HG03139 (cell line): Measurements from ENCODE around the gene APOL2.
"Not testable (repeated sequence)": the region's sequence is repeated elsewhere in the genome, so short reads cannot be mapped to it uniquely, and the experiment has no call there.

ENCODE experiments used
- ATAC-seq: cut with Tn5 transposase; IDR thresholded peaks from one replicate; pipeline ENCODE4 v1.9.1; 2021; ENCODE audit not compliant: unreplicated experiment

The APOL2 gene, protein sequence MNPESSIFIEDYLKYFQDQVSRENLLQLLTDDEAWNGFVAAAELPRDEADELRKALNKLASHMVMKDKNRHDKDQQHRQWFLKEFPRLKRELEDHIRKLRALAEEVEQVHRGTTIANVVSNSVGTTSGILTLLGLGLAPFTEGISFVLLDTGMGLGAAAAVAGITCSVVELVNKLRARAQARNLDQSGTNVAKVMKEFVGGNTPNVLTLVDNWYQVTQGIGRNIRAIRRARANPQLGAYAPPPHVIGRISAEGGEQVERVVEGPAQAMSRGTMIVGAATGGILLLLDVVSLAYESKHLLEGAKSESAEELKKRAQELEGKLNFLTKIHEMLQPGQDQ

DNA sequence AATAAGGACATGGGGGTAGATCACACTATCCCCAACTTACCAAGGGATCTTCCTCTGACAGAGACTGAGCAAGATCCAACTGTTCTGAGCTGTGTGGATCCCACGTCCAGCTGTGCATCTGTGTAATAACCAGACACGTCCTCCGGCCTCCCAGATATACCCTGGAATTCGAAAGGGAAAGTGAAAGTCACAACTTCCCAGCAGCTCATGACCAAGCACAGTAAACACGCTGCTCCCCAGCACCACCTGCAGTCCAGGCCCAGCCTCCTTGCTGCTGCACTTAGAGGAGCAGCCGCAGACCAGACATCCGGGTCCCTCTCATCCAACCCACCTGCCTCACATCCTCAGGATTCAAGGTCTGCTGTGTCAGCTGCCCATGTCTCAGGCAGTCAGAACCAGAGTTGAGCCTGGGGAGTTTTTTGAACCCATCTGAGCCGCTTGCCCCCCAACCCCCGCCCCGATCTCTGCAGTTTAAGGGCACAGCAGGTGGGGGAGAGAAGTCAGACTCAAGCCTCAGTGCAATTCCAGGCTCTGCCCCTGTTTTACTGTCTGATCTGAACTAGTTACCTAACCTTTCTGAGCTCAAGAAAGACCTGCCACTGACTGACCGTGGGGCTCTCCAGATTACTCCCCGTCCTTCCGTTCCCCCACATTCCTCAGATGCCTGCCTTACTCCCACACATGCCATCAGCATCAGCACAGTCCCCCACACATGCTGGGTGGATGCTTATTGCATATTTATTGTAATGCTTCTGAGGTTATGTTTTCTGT, at the start of gene APOL2:
Gene APOL2, minus strand, starts transcription at position 127 of the 771 bp plus-strand sequence. CDS start 6,365 bp downstream, outside the sequence.
- peak; percentile 85 for ATAC-seq

DNA sequence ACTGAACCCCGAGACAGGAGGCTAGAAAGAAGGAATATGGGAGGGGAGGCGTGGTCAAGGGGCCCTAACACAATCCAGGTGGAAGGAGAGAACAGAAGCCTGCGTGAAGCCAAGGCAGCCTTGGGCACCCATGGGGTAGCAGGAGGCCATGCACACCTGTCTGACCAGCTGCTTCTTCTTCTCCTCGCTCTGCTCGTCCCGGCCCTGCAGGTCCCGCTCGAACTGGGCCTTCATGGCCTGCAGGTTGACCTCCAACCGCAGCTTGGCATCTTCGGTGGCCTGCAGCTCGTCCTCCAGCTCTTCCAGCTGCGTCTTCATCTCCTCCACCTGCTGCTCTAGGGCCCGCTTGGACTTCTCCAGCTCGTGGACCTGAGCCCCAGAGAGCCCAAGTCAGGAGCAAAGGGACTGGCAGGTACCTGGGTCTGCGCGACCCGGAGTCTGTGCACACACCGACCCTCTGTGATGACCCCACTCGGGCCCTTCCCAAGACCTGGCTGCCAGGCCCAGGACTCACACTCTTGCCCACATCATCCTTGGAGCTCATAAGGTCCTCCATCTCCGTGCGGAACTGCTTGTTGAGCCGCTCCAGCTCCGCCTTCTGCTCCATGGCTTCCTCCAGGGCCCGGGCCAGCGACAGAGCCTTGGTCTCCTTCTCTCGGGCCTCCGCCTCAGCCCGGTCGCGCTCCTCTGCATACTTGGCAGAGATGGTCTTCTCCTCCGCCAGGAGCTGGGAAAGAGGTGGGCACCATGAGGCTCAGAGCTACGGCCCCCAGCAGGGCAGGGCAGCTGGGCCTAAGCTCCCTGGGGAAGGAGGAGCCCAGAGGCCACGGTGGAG, 49.5 kb upstream of the APOL2 start:
- no peak for ATAC-seq

DNA sequence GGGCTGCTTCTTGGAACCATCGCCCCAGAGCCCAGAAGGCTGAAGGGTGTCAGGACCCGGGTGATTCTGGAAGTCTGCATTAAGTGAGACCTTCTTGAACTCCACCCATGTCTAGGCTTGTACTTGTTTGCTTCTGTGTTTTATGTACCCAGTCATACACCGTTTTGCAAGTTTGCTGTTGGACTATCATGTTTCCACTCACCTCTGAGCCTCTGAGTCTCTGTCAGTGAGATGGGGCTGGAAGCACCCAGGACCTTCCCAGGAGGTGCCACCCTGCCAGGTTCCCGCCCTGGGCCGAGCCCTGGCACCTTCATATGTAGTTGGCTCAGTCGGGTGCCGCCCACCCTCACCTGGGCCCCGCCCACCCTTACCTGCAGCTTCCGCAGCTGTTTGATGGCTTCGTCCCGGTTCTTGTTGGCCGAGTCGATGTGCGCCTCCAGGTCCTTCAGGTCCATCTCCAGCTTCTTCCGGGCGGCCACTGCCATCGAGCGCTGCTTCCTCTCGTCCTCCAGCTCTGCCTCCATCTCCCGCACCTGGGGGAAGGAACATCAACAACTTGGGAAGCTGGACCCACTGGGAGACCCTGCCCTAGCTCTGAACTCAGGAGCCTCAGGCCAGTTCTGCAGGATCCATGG, 48.7 kb upstream of the APOL2 start:
- ATAC-seq, result no peak

DNA sequence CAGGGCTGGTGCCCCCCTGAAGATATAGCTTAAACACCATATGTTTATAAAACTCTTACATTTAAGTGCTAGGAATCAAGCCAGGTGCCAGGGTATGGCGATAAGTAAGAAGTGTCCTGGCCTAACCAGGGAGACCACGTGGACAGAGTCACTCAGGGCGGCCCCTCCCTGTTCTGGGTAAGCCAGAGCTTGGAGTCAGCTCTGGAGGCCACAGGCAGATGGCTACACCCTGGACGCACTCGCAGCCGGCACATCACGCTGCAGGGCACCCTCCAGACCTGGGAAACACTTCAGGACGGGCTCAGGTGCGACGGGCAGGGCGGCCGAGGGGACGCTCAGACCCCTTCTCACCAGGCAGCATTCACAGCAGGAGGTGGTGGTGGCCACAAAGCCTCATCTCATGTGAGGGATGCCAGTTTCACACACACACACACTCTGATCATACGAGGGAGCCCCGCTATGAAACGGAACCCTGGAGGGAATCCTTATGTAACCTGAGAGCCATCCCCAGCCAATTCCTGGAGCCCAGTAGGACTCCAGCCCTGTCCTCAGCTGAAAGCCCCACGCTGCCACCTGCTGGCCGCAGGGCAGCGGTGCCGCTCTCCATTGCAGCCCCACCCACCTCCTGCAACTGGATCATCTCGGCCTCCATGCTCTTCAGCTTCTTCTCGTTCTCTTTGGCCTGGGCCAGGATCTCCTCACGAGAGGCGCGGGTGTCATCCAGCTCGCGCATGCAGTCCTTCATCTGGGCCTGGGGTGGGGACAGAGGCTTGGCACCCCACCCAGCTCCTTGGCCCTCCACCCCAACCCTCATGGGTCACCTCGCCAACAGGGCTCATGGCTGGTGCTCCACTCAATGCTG, 47.0 kb upstream of the APOL2 start:
- ATAC-seq, result no peak

DNA sequence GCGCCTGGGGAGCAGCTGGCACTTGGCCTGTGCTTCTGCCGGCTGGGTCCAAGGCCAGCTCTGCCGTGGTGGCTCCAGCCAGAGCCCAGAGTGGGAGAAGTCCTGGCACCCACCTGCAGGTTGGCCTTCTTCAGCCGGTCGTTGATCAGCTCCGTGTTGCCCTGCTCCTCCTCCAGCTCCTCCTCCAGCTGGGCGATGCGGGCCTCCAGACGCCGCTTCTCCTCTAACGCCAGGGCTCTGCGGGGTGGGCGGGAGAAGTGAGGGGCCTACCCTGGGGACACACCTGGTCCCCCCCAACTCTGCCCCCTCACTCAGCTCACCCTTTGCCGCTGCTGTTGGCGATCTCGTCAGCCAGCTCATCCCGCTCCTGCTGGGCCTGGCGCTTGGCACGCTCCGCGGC, 46.2 kb upstream of the APOL2 start:
- no peak for ATAC-seq

DNA sequence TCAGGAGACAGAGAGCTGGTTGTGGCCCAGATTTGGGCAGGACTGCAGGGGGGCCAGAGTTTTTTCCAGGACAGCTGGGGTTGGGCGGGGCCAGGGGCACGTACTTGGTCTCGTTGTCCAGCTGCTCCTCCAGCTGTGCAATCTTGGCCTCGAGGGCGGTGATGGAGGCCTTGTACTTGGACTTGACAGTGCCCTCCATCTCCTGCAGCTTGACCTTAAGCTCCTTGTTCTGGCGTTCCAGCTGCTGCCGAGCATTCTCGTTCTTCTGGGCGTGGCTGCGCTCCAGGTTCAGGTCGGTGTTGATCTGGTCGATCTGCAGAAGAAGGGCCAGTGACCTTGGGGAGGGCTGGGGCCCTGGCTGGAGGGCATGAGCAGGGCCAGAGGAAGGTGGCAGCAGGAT, 45.7 kb upstream of the APOL2 start:
- ATAC-seq, result no peak

DNA sequence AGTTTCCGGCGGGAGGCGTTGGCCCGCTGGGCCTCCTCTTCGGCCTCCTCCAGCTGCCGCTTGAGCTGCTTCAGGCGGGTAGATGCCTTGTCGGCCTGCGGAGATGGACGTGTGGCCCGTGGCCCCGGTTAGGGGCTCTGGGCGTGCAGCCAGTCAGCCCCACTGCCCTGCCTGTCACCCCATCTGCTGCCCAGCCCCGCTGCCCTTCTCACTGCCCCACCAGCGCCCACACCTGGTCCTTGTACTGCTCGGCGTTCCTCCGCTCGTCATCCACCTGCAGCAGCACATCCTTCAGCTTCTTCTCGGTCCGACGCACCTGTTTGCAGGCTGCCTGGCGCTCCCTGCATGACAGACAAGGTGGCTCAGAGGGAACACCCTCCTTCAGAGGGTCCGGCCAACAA, 44.8 kb upstream of the APOL2 start:
- no peak for ATAC-seq

DNA sequence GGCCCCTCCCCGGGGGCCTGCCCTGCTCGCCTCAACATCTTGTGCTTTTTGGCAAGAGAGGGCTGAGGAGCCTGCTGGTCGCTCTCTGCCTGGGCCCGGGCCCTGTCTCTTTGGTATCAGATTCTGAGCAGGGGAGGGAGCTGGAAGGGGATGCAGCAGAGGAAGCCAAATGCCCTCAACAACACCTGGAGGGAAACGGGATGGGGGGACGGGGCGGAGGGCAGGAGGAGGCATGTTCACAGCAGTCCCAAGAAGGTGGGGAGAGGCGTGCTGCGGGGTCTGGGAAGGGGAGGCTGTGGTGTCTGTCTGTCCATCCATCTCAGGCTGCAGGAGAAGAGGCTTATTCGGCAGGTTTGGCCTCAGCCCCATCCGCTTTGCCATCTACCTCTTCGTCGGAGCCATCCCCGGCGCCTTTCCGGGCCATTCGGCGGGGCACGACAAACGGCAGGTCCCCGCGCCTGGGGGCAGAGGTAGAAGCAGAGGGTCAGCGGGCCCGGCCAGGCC, 43.1 kb upstream of the APOL2 start:
- no peak for ATAC-seq

DNA sequence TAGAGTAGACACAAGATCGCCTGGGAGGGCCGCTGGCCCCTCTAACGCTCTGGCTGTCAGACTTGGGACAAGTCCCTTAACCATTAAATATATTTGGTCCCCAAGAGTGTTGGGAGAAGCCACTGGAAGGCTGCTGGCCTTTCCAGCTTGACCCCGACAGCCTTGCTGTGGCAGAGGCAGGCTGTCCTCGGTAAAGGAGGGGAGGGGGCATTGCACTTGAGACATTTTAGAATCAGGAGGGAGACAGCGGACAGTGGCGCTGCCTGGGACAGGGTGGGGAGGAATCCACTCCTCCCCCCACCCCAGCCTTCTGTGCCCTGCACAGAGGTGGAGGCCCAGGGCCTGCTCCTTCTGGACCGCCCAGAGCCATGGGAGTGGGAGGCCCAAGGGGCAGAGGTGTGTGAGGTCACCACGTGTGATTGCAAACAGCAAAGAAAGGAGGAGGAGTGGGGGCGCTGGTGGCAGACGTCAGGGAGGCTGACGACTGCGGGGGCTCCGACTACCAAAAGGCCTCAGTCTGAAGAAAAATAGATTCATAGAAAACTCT, 42.5 kb upstream of the APOL2 start:
- no peak for ATAC-seq

DNA sequence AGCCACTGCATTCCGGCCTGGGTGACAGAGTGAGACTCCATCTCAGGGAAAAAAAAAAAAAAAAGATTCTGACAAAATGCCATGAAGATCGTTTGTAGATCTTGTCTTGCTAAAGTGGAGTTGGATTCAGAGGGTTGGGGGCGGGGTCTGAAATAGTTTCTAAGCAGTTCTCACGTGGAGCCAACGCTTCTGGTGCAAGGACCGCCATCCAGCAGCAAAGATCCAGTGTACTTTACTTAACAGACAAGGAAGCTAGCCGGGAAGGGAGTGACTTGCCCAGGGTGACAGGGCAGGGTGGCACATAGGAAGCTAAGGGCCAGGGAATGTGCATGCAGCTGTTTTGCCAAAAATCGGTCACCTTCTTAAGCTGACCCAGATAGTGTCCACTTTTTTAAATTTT, 41.1 kb upstream of the APOL2 start:
- ATAC-seq, result no peak

DNA sequence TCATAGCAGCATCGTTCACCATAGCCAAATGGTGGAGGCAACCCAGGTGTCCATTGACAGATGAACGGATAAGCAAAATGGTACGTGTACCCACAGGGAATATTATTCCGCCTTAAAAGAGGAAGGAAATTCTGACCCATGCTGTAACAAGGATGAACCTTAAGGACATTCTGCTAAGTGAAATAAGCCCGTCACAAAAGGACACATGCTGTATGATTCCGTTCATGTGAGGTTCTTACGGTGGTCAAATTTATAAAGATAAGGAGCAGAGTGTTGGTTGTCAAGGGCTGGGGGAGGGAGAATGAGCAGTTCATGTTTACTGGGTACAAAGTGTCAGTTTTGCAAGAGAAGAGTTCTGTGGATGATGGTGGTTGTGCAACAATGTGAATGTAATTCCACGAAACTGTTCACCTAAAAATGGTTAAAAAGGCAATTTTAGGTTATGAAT, 39.9 kb upstream of the APOL2 start:
- ATAC-seq, result no peak

DNA sequence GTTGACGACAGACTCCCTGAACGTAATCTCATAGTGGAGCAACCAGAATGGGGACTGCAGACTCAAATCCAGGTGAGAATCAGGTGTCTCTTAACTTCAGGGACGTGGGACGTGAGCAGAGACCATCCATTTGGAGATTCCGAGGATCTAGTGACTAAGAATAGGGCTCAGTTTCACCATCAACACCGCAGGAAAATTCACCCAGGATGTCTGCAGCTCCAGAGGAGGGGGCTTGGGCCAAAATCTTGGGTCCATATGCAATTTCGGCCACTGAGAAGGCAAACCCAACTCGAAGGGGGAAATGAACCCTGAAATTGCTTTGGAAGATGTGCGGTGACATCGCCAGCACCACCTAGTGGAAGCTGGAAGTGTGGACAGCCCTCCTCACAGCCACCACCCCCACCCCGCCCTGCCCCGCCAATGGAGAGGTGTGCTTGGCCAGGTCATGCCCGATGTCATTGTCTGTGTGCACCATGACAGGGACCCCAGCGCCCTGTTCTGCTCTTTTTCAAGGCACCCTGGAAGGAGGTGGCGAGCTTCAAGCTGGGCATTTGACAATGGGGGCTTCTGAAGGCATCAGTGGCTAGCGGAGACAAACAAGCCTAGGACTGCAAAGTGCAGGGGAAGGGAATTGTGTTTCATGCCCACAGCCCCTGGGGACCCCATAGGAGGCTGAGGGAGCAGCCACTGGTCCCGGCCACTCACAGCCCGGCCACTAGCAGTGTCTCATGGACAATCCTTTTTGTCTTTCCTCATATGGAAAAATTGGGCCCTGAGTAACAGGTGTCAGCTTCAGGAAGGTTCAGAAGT, 38.4 kb upstream of the APOL2 start:
- ATAC-seq, result no peak

DNA sequence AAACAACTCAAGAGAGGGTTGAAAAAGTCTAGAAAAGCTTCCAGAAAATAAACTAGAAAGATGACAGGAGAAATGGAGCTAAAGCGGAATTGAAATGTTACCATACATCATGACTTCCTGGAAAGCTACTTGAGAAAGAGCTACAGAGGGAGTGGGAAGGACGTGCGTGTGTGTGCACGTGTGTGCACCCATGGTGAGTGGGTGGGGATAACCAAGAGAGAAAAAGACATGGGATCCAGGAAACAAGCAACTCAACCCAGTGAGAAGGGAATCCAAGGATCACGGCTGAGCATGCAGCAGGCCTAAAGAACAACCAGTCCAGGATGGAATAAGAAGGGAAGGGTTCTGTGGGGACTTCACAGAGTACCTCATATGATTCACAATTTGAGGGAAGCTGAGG, 35.2 kb upstream of the APOL2 start:
- no peak for ATAC-seq

DNA sequence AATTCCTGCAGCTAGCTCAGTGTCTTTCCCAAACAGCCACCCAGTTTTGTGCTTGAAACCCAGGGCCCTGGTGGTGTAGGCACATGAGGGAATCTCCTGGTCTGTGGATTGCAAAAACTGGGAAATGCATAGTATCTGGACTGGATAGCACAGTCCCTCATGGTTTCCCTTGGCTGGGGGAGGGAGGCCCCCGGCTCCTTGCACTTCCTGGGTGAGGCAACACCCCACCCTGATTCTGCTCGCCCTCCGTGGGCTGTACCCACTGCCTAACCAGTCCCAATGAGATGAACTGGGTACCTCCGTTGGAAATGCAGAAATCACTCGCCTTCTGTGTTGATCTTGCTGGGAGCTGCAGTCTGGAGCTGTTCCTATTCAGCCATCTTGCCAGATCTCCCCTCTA, 32.6 kb upstream of the APOL2 start:
- not testable (repeated sequence) for ATAC-seq

DNA sequence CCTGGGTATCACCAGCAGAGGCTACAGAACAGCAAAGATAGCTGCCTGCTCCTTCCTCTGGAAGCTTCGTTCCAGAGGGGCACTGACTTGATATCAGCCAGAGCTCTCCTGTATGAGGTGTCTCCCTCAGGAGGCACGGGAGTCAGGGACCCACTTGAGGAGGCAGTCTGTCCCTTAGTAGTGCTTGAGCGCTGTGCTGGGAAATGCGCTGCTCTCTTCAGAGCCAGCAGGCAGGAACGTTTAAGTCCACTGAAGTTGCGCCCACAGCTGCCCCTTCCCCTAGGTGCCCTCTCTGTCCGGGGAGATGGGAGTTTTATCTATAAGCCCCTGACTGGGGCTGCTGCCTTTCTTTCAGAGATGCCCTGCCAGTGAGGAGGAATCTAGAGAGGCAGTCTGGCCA, 31.9 kb upstream of the APOL2 start:
- ATAC-seq, result not testable (repeated sequence)

DNA sequence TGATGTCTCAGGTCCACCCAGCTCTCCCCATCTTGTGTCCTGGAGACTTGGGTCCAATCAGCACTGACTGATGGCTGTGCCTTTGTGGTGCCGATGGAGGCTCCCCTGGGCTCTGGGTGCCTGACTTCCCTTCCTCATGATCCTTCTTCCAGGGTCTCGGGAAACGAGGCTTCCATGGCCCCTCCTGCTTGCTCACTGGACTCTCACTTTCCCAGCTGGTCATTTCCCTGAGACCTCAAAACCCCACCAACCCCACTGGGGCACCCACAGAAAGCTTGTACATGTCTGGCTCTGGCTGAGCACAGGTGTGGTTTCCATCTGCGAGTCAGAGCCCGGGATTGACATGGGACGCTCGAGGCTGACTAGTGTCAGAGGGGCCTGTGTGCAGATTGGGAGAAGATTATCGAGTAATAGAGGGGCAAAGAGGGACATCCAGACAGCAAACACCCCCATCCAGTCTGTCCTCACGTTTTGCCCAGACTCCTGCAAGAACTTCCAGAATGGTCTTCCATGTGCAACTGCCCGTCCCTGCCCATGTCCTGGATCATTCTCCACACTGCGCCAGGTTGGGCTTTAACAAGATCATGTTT, 28.7 kb upstream of the APOL2 start:
- ATAC-seq, result no peak

DNA sequence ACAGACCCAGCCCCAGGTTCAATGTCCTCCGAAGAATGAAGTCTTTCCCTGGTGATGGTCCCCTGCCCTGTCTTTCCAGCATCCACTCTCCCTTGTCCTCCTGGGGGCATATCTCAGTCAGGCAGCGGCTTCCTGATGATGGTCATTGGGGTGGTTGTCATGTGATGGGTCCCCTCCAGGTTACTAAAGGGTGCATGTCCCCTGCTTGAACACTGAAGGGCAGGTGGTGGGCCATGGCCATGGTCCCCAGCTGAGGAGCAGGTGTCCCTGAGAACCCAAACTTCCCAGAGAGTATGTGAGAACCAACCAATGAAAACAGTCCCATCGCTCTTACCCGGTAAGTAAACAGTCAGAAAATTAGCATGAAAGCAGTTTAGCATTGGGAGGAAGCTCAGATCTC, 27.7 kb upstream of the APOL2 start:
- ATAC-seq, result no peak

DNA sequence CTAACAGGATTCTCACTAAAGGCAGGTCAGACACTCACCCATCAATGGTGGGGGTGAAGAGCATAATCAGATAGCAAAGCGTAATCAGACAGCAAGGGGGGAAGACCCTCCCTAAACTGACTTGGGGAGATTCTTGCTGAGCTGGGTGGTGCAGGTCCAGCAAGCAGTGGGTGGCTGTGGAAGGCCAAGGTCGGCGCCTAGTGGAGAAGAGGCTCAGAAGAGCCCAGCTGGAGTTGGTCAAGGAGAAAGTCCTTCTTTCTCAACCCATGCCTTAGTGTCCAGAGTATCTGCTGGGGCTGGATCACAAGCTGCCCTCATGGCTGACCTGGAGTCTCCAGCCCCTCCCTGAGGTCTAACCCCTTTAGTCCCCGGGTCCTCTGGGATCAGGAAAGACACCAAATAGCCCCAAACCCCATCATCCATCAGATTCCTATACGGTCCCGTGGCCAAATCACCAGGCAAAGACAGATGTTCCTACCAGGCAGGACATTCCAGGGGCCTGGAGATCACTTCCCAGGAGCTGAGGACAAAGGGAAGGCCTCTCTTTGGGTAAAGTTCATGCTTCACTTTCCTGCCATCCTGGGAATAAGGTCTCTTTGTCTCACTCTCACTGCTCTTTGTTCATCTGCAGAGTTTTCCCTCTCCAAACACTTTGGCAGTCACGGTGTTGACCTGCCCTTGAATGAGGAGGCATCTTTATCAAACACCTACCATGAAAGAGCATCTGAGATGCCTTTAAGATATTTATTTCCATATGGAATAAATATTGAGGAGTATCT, 24.7 kb upstream of the APOL2 start:
- not testable (repeated sequence) for ATAC-seq
